ENCODE results near the gene MRGPRE.

The MRGPRE gene

DNA sequence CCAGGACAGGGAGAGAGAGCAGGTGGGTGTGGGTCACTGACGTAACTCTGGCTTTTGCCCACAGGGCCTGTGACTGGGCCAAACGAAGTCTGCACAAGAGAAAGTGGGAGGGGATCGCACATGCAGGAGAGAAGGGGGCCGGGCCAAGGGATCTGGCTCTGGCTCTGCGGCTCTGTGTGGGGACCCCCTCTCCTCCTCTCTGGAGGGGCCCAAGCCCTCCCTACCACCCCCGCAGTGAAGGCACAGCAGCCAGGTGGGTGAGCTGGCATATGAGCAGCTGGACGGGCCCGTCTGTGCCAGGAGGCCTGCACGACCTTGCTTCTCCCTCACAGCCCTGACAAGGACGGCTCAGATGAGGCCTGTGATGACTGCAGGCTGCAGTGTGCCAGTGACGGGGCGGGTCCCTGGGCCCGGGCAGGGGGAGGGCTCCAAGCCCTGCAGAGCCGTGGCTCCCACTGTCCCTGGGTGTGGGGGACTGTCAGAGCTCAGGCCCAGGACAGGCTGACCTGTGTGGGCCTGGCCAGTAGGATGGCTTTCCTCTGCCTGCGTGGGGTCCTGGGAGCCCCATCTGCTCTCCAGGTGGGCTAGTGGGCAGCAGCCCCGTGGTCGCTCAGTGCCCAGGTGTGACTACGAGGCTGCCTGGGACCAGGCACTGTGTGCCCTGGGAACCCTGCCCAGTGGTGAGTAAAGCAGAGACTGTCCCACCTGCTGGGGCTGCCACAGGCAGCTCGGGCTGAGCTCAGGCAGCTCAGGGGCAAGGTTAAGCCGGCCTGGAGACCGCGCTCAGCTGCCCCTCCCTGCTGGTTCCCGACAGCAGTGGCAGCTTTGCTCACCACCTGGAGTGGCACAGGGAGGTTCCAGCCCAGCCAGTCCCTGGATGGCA is 35.8 kb downstream of the MRGPRE start:
- no peaks in the 10 kb centered on the region for H3K4me1 ChIP-seq (ENCODE audit: control insufficient read depth, insufficient read depth, low read length, poor library complexity, severe bottlenecking)
- no peak for DNase-seq
- H3K27me3 ChIP-seq (replicated peaks; ENCODE audit: control insufficient read depth, insufficient read depth, low read length, poor library complexity, severe bottlenecking): no peaks in the 10 kb centered on the region
- no peak overlapping the region for H3K27ac ChIP-seq (ENCODE audit: insufficient read depth, low read length, poor library complexity, severe bottlenecking)
- H3K9me3 ChIP-seq (ENCODE audit: control insufficient read depth, low read length): no peaks in the 10 kb centered on the region
- H3K4me3 ChIP-seq (ENCODE audit: insufficient read depth, low read depth, low read length, poor library complexity, severe bottlenecking): no peak overlapping the region
- no peaks in the 10 kb centered on the region for H3K36me3 ChIP-seq (ENCODE audit: control insufficient read depth, insufficient read depth, low read length)

DNA sequence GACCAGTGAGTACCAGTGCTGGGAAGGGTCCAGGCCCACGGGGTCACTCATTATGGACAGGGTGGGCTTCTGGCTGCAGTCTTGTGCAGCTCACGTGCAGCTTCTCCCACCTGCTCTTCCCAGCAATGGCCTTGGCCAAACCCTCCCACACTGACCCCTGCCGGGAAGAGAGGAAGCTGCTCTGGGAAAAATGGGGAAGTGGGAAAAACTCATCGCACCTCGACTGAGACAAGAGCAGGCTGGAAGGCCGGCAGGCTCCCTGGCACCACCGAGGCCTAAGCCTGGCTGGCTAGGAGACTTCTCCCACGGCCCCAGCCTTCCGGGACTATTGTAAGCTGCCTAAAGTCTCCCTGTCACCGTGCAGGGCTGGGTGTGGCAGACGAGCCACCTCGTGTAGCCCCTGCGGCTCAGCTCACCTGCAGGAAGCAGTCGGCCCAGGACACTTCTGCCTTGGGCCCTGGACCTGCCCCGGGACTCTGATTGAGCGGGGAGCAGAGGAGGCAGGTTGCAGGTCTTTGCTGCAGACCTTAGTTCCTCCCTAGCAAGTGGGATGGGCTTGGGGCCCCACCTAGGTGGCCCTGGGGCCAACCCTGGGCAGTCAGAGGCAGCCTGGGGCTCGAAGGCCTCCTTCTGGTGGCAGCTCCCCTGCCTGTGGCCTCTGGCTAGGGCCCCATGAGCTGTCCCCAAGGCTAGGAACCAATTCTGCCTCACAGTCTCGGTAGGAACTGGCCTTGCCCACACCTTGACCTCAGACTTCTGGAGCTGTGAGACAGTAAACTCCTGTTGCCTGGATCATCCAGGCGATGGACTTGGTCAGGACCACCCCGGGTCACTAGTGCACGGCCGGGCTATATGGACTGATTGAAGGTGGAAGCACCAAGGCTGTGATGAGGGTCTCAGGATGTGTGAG is 36.7 kb downstream of the MRGPRE start:
- Histone ChIP-seq H3K4me3 (ENCODE audit: insufficient read depth, low read depth, low read length, poor library complexity, severe bottlenecking) (no peak overlapping the region), H3K36me3 (ENCODE audit: control insufficient read depth, insufficient read depth, low read length) (no peaks in the 10 kb centered on the region), H3K4me1 (ENCODE audit: control insufficient read depth, insufficient read depth, low read length, poor library complexity, severe bottlenecking) (no peaks in the 10 kb centered on the region), H3K9me3 (ENCODE audit: control insufficient read depth, low read length) (no peaks in the 10 kb centered on the region), H3K27ac (ENCODE audit: insufficient read depth, low read length, poor library complexity, severe bottlenecking) (no peak overlapping the region), H3K27me3 (replicated peaks; ENCODE audit: control insufficient read depth, insufficient read depth, low read length, poor library complexity, severe bottlenecking) (no peaks in the 10 kb centered on the region)
- no peak for DNase-seq

DNA sequence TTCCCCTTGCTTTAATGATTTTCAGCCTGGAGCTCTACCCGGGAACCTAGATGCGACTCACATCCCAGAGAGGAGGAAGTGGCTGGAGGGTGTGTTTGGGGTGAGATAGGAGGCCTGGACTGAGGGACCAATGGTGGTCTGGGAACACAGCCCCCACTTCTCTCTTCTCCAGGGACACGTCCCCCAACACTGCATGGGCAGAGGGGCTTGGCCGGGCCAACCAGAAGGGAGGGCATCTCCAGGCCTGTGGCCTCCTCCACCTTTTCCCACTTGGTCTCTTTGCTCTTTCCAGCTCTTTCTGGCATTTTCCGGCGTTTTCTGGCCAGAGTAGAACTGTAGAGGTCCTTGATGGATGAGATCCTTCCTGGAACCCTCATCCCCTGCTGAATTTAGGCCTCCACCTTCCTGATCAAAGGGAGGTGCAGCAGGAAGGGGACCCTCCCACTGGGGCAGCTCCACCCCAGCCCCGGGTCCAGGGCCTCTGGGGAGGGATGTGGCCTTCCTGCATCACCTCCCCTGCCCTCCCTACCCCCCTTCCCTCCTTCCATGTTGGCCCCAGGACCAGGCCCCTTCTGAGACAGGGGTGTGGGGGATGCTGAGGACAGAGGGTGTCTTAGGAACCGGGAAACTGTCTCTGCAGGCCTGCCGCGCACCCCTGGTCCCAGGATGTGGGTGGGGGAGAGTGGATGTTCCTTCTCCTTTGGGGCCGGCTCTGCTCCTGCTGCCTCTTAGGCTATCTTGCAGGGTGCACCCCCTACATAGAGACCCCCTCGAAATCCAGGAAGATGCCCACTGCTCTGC is 38.0 kb downstream of the MRGPRE start:
- Histone ChIP-seq H3K27me3 (replicated peaks; ENCODE audit: control insufficient read depth, insufficient read depth, low read length, poor library complexity, severe bottlenecking) (no peaks in the 10 kb centered on the region), H3K27ac (ENCODE audit: insufficient read depth, low read length, poor library complexity, severe bottlenecking) (no peak overlapping the region), H3K4me3 (ENCODE audit: insufficient read depth, low read depth, low read length, poor library complexity, severe bottlenecking) (no peak overlapping the region), H3K4me1 (ENCODE audit: control insufficient read depth, insufficient read depth, low read length, poor library complexity, severe bottlenecking) (no peaks in the 10 kb centered on the region), H3K36me3 (ENCODE audit: control insufficient read depth, insufficient read depth, low read length) (no peaks in the 10 kb centered on the region), H3K9me3 (ENCODE audit: control insufficient read depth, low read length) (no peaks in the 10 kb centered on the region)
- DNase-seq: no peak

DNA sequence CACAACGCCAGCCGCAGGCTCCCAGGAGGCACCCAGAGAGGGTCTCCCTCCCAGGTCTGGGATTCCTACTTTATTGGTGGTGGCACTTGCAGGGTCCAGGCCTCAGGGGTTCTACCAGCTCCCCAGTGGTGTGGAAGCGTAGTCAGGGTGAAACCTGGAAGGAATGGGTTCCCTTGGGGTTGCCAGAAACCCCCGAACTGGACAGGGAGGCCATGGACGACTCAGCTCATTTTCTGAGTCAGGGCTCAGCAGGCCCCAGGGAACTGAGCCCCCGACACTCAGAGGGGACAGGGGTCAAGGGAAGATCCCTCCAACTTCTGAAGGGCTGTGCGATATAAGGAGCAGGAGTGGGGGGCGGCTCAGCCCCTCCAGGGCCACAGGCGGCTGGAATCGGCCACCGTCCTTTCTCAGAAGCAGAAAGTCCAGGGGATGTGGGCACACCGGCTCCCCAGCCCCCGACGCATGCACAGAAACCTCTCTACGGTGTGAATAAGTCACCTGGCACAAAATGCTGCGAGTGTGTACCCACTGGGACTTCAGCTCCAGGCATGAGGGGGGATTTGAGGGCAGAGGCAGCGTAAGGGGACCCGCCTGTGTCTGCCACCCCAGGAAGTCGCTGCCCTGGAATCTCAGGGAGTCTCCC is 38.7 kb downstream of the MRGPRE start:
- Histone ChIP-seq H3K27me3 (replicated peaks; ENCODE audit: control insufficient read depth, insufficient read depth, low read length, poor library complexity, severe bottlenecking) (no peaks in the 10 kb centered on the region), H3K4me1 (ENCODE audit: control insufficient read depth, insufficient read depth, low read length, poor library complexity, severe bottlenecking) (no peaks in the 10 kb centered on the region), H3K27ac (ENCODE audit: insufficient read depth, low read length, poor library complexity, severe bottlenecking) (no peak overlapping the region), H3K9me3 (ENCODE audit: control insufficient read depth, low read length) (no peaks in the 10 kb centered on the region), H3K36me3 (ENCODE audit: control insufficient read depth, insufficient read depth, low read length) (no peaks in the 10 kb centered on the region), H3K4me3 (ENCODE audit: insufficient read depth, low read depth, low read length, poor library complexity, severe bottlenecking) (no peak overlapping the region)
- DNase-seq: no peak

DNA sequence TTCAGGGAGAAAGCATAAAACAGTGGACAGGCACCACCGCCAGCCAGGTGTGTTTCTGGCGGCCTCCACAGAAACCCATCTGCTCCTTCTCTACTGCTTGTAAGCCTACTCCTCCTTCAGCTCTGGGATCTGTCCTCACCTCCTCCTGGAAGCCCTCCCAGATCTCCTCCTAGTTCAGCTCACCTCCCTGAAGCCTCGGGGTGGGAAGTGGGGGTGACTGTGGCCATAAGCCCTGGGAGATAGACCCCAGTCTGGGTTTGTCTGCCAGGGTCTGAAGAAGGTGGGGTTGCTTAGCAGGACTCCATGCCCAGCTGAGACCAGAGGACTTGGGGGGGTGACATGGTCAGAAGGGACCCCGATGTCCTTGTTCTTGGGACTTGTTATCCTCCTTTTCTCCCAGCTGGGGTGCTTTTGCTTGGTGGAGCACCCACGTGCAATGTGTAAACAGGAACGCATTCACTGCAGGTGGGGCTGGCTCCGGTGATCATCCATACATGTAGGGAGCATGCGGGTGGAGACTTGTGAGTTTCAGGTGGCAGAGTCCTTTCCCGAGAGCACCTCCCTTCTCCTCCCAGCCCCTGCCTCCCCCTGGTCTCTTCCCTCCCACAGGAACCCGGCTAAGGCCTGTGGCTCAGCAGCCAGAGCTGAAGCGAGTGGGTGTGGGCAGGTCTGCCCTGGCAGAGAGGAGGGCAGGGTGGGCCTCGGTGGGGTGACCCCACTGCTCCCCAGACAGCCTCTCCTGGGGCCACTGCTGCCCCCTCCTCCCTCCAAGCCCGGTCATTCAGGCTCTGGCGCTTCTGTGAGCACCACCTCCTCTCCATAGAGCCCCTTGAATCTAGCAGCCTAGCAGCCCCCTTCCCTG is 39.5 kb downstream of the MRGPRE start:
- H3K27ac ChIP-seq (ENCODE audit: insufficient read depth, low read length, poor library complexity, severe bottlenecking): no peak overlapping the region
- no peak overlapping the region for H3K4me3 ChIP-seq (ENCODE audit: insufficient read depth, low read depth, low read length, poor library complexity, severe bottlenecking)
- H3K4me1 ChIP-seq (ENCODE audit: control insufficient read depth, insufficient read depth, low read length, poor library complexity, severe bottlenecking): no peaks in the 10 kb centered on the region
- H3K9me3 ChIP-seq (ENCODE audit: control insufficient read depth, low read length): no peaks in the 10 kb centered on the region
- no peak for DNase-seq
- no peaks in the 10 kb centered on the region for H3K27me3 ChIP-seq (replicated peaks; ENCODE audit: control insufficient read depth, insufficient read depth, low read length, poor library complexity, severe bottlenecking)
- no peaks in the 10 kb centered on the region for H3K36me3 ChIP-seq (ENCODE audit: control insufficient read depth, insufficient read depth, low read length)

DNA sequence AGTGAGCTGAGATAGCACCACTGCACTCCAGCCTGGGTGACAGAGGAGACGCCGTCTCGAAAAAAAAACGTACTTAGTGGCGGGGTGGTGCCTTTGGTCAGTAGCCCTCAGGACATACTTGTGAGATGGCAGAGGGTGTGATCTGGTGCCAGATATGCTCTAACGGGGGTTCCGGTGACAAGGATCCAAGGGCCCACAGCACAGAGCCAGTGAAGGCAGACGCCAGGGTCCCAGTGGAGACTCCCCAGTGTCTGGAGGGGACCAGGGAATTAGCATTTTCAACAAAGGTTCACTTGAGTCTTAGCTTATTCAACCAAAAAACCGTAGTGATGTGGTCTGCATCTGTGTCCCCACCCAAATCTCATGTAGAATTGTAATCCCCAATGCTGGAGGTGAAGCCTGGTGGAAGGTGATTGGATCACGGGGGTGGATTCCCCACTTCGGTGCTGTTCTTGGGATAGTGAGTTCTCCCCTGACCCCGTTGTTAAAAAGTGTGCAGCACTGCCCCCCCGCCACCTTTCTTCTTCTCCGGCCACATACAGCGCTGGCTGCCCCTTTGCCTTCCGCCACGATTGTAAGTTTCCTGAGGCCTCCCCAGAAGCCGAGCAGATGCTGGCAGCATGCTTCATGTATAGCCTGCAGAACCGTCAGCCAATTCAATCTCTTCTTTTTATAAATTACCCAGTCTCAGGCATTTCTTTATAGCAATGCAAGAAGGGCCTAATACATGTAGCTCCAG is 40.5 kb downstream of the MRGPRE start:
- no peaks in the 10 kb centered on the region for H3K9me3 ChIP-seq (ENCODE audit: control insufficient read depth, low read length)
- H3K36me3 ChIP-seq (ENCODE audit: control insufficient read depth, insufficient read depth, low read length): no peaks in the 10 kb centered on the region
- DNase-seq: no peak
- H3K27me3 ChIP-seq (replicated peaks; ENCODE audit: control insufficient read depth, insufficient read depth, low read length, poor library complexity, severe bottlenecking): no peaks in the 10 kb centered on the region
- no peak overlapping the region for H3K4me3 ChIP-seq (ENCODE audit: insufficient read depth, low read depth, low read length, poor library complexity, severe bottlenecking)
- H3K4me1 ChIP-seq (ENCODE audit: control insufficient read depth, insufficient read depth, low read length, poor library complexity, severe bottlenecking): no peaks in the 10 kb centered on the region
- no peak overlapping the region for H3K27ac ChIP-seq (ENCODE audit: insufficient read depth, low read length, poor library complexity, severe bottlenecking)

DNA sequence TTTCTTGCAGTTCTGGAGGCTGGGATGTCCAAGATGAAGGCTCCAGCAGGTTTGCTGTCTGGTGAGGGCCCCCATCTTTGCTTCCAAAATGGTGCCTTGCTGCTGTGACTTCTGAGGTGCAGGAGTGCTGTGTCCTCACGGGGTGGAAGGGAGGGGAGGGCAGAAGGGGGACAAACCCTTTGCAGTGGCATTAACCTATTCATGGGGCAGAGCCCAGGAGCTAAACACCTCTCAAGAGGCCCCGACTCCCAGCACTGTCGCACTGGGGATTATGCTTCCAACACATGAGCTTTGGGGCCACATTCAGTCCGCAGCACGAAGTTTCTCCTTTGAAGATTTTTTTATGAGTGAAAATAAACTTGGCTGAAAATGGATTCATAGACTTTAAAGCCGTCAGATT is 41.6 kb downstream of the MRGPRE start:
- no peaks in the 10 kb centered on the region for H3K4me1 ChIP-seq (ENCODE audit: control insufficient read depth, insufficient read depth, low read length, poor library complexity, severe bottlenecking)
- no peak for DNase-seq
- H3K9me3 ChIP-seq (ENCODE audit: control insufficient read depth, low read length): no peaks in the 10 kb centered on the region
- H3K27ac ChIP-seq (ENCODE audit: insufficient read depth, low read length, poor library complexity, severe bottlenecking): no peak overlapping the region
- no peaks in the 10 kb centered on the region for H3K27me3 ChIP-seq (replicated peaks; ENCODE audit: control insufficient read depth, insufficient read depth, low read length, poor library complexity, severe bottlenecking)
- H3K4me3 ChIP-seq (ENCODE audit: insufficient read depth, low read depth, low read length, poor library complexity, severe bottlenecking): no peak overlapping the region
- no peaks in the 10 kb centered on the region for H3K36me3 ChIP-seq (ENCODE audit: control insufficient read depth, insufficient read depth, low read length)

DNA sequence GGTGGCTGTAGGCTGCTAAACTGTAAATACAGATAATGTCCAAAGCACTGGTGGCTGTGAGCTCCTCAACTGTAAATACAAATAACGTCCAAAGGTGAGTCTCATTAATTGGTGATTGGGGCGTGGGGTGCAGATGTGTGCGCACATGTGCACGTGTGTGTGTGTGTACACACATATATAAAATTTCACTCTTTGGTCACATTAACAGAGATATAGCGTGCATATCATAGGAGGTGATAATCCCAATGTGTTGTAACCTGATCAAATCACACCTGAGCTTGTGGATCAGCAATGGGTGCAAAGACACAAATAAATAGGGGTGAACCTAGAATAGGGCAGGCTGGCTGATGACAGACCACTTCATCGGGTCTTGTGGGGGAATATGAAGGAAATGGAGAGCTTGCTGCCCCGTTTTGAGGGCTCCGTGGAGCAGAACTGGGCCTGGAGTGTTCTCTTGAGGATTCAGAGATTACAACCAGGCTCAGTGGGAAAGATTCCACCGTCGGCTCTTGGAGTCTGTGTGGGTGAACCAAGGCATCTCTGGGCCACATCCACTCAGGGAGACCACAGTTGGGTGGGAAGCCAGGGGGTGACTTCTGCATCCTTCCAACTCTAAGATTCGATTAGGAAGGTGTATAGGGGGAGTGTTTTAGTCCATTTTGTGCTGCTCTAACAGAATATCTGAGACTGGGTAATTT is 42.2 kb downstream of the MRGPRE start:
- H3K27ac ChIP-seq (ENCODE audit: insufficient read depth, low read length, poor library complexity, severe bottlenecking): no peak overlapping the region
- H3K36me3 ChIP-seq (ENCODE audit: control insufficient read depth, insufficient read depth, low read length): no peaks in the 10 kb centered on the region
- no peaks in the 10 kb centered on the region for H3K4me1 ChIP-seq (ENCODE audit: control insufficient read depth, insufficient read depth, low read length, poor library complexity, severe bottlenecking)
- H3K9me3 ChIP-seq (ENCODE audit: control insufficient read depth, low read length): no peaks in the 10 kb centered on the region
- no peak for DNase-seq
- H3K4me3 ChIP-seq (ENCODE audit: insufficient read depth, low read depth, low read length, poor library complexity, severe bottlenecking): no peak overlapping the region
- H3K27me3 ChIP-seq (replicated peaks; ENCODE audit: control insufficient read depth, insufficient read depth, low read length, poor library complexity, severe bottlenecking): no peaks in the 10 kb centered on the region

Measured in effector memory CD4-positive, alpha-beta T cell (primary cell).